Gastroesophageal sphincter (tissue), 3 donors: ENCODE results near the gene TRAPPC2L.

Experiments used
- EP300 ChIP-seq: sonication (generic); formaldehyde crosslinking; IDR thresholded peaks from one replicate; pipeline ENCODE4 v1.6.1; 2017; ENCODE audit warnings: antibody characterized with exemption, mild to moderate bottlenecking
- POLR2A ChIP-seq, 2 donors: fragments of 450-650 bp; IDR thresholded peaks; one replicate each; pipeline ENCODE4 v1.6.1; 2017; ENCODE audit warnings: antibody characterized with exemption in 2 of 2, mild to moderate bottlenecking in 2 of 2, moderate library complexity in 1 of 2
- POLR2AphosphoS5 ChIP-seq: sonication (generic); formaldehyde crosslinking; IDR thresholded peaks from one replicate; pipeline ENCODE4 v1.6.1; 2017; ENCODE audit warnings: antibody characterized with exemption
- TF ChIP-seq, protein P1 (sequence below), 4 experiments: fragments of 200-600 bp in 2 of 4; fragments of 450-650 bp in 2 of 4; sonication (generic) in 1 of 4; IDR thresholded peaks; one replicate each; pipeline ENCODE4 v1.5.1; 2017 to 2019; ENCODE audit warnings: antibody characterized with exemption in 4 of 4, mild to moderate bottlenecking in 2 of 4, moderate library complexity in 2 of 4

DNA sequence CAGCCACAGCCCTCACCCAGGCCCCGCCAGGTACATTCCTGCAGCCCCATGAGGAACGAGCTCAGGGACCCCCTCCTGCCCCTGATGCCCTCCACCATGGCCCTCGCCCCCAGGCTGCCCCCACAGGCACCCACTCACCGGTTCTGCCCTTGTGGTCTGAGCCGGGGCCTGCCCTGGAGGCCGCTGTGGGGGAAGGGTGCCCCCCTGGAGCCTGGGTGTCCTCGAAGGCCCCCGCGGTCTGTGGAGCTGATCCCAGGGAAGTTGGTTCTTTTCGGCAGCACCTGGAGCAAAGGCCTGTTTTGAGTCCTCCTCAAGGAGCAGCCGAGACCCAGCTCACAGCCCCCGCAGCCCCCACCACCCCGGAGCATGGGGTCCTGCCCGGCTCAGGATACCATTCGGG lies 7.2 kb downstream of the TRAPPC2L start:
- TF ChIP-seq EP300: no peak
- TF ChIP-seq, protein P1, sequence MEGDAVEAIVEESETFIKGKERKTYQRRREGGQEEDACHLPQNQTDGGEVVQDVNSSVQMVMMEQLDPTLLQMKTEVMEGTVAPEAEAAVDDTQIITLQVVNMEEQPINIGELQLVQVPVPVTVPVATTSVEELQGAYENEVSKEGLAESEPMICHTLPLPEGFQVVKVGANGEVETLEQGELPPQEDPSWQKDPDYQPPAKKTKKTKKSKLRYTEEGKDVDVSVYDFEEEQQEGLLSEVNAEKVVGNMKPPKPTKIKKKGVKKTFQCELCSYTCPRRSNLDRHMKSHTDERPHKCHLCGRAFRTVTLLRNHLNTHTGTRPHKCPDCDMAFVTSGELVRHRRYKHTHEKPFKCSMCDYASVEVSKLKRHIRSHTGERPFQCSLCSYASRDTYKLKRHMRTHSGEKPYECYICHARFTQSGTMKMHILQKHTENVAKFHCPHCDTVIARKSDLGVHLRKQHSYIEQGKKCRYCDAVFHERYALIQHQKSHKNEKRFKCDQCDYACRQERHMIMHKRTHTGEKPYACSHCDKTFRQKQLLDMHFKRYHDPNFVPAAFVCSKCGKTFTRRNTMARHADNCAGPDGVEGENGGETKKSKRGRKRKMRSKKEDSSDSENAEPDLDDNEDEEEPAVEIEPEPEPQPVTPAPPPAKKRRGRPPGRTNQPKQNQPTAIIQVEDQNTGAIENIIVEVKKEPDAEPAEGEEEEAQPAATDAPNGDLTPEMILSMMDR (IDR thresholded peaks at IDR 0.05): no peak
- no peak for TF ChIP-seq POLR2AphosphoS5
- TF ChIP-seq POLR2A (IDR thresholded peaks at IDR 0.05): no peak
